Activated naive CD8-positive, alpha-beta T cell (primary cell): Measurements from ENCODE around the gene BMPR1B.

Source experiments
- H3K27ac Mint-ChIP-seq: one replicate; pipeline ENCODE4 v1.8.0; 2021; ENCODE audit warnings: mixed read lengths
- H3K27me3 Mint-ChIP-seq: one replicate; pipeline ENCODE4 v1.8.0; 2021; ENCODE audit warnings: mixed read lengths
- H3K36me3 Mint-ChIP-seq: one replicate; pipeline ENCODE4 v1.8.0; 2021; ENCODE audit warnings: mixed read lengths
- H3K4me1 Mint-ChIP-seq: one replicate; pipeline ENCODE4 v1.8.0; 2021; ENCODE audit warnings: low read depth, mixed read lengths
- H3K4me3 Mint-ChIP-seq: one replicate; pipeline ENCODE4 v1.8.0; 2021; ENCODE audit warnings: mild to moderate bottlenecking, mixed read lengths
- H3K9me3 Mint-ChIP-seq: one replicate; pipeline ENCODE4 v1.8.0; 2021; ENCODE audit warnings: low read depth, mixed read lengths

BMPR1B gene

GRCh38 chr4:95197353-95197752 lies 439.6 kb downstream of the BMPR1B start:
- Mint-ChIP-seq H3K36me3 (no peaks in the 10 kb centered on the region), H3K27ac (no peak overlapping the region), H3K4me1 (peaks cover 19% of the 10 kb centered on the region), H3K9me3 (no peaks in the 10 kb centered on the region), H3K4me3 (no peak overlapping the region), H3K27me3 (no peaks in the 10 kb centered on the region)

GRCh38 chr4:95198961-95199360 lies 441.2 kb downstream of the BMPR1B start:
- no peak overlapping the region for H3K4me3 Mint-ChIP-seq
- no peaks in the 10 kb centered on the region for H3K9me3 Mint-ChIP-seq
- H3K27ac Mint-ChIP-seq = no peak overlapping the region
- H3K36me3 Mint-ChIP-seq = no peaks in the 10 kb centered on the region
- H3K4me1 Mint-ChIP-seq = peaks cover 6% of the 10 kb centered on the region
- H3K27me3 Mint-ChIP-seq = no peaks in the 10 kb centered on the region

- Mint-ChIP-seq H3K4me1 (no peaks in the 10 kb centered on the region), H3K4me3 (no peak overlapping the region), H3K27me3 (no peaks in the 10 kb centered on the region), H3K36me3 (no peaks in the 10 kb centered on the region), H3K9me3 (no peaks in the 10 kb centered on the region), H3K27ac (no peak overlapping the region)
These were observed 446.6 kb downstream of the BMPR1B start for GRCh38 chr4:95204267-95204844.

- Mint-ChIP-seq H3K4me1 (no peaks in the 10 kb centered on the region), H3K9me3 (no peaks in the 10 kb centered on the region), H3K4me3 (no peak overlapping the region), H3K27me3 (no peaks in the 10 kb centered on the region), H3K36me3 (no peaks in the 10 kb centered on the region), H3K27ac (no peak overlapping the region)
These were observed 447.1 kb downstream of the BMPR1B start for GRCh38 chr4:95204873-95205272.
